K562 (cell line): ENCODE results near the gene DDR2.

ENCODE experiments used
- FOS ChIP-seq: IDR thresholded peaks from 3 replicates; pipeline ENCODE4 v1.6.1; 2011; ENCODE audit not compliant: insufficient read length; ENCODE audit errors: extremely low read depth
- HIVEP1 ChIP-seq: fragments of 250-450 bp; sonication (Bioruptor Pico); IDR thresholded peaks from 2 replicates; pipeline ENCODE4 v1.4.0; 2020; ENCODE audit warnings: mild to moderate bottlenecking
- POLR2A ChIP-seq: fragments of 450-650 bp; conservative IDR thresholded peaks from 2 replicates; pipeline ENCODE4 v1.6.1; 2016
- RNF2 ChIP-seq: sonication (generic); IDR thresholded peaks from 2 replicates; pipeline ENCODE4 v1.6.1; 2016
- TF ChIP-seq, protein P1 (sequence below), 2 experiments: fragments of 450-650 bp in 1 of 2; sonication (generic) in 1 of 2; formaldehyde crosslinking in 1 of 2; IDR thresholded peaks; 2 replicates each; pipeline versions ENCODE4 v1.7.1 to v1.9.0; 2016 to 2022; ENCODE audit warnings: inconsistent platforms in 1 of 2, mild to moderate bottlenecking in 1 of 2, missing genetic modification reagents in 1 of 2
- TF ChIP-seq, protein P2 (sequence below), 3 experiments: IDR thresholded peaks in 2 of 3; conservative IDR thresholded peaks in 1 of 3; 2 replicates each; pipeline ENCODE4 v1.5.1; 2011 to 2012; ENCODE audit warnings: low read length in 3 of 3, mild to moderate bottlenecking in 3 of 3, control low read depth in 2 of 3, improper control_type of control experiment in 1 of 3, inconsistent platforms in 1 of 3, low read depth in 1 of 3, mixed read lengths in 1 of 3, moderate library complexity in 1 of 3; ENCODE audit not compliant: insufficient read depth in 2 of 3

DNA sequence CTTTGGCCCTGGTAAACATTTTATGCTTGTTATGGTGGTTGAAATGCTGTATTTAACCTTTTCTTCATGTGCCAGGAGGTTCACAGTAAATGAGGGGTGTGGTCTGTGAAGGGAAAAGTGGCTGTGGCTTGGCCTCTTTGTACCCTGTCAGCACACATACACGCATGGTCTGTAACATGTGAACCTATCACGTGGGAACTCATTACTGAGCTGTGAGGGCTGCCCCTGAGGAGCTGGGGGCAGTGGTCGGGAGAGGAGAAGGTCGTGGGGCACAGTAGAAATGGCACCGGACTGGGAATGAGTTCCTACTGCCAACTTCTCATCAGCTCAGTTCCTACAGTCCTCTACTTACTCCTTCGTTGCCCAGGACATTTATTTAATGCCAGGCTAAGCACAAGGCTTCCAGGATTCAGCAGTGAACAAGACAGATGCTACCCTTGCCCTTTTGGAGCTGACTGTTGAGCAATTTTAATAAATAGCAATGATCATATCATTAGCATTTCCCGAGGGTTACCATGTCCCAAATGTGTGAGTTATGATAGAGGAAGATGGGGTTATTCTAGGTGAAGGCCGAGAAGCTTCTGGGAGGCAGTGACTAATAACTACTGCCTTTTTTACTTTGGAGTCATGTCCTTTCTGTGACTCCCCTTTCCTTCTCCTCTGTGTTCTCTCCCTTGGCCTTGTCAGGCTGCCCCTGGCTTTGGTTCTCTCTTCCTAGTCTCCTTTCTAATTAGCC, 38.8 kb downstream of the DDR2 start:
- TF ChIP-seq, protein P1, sequence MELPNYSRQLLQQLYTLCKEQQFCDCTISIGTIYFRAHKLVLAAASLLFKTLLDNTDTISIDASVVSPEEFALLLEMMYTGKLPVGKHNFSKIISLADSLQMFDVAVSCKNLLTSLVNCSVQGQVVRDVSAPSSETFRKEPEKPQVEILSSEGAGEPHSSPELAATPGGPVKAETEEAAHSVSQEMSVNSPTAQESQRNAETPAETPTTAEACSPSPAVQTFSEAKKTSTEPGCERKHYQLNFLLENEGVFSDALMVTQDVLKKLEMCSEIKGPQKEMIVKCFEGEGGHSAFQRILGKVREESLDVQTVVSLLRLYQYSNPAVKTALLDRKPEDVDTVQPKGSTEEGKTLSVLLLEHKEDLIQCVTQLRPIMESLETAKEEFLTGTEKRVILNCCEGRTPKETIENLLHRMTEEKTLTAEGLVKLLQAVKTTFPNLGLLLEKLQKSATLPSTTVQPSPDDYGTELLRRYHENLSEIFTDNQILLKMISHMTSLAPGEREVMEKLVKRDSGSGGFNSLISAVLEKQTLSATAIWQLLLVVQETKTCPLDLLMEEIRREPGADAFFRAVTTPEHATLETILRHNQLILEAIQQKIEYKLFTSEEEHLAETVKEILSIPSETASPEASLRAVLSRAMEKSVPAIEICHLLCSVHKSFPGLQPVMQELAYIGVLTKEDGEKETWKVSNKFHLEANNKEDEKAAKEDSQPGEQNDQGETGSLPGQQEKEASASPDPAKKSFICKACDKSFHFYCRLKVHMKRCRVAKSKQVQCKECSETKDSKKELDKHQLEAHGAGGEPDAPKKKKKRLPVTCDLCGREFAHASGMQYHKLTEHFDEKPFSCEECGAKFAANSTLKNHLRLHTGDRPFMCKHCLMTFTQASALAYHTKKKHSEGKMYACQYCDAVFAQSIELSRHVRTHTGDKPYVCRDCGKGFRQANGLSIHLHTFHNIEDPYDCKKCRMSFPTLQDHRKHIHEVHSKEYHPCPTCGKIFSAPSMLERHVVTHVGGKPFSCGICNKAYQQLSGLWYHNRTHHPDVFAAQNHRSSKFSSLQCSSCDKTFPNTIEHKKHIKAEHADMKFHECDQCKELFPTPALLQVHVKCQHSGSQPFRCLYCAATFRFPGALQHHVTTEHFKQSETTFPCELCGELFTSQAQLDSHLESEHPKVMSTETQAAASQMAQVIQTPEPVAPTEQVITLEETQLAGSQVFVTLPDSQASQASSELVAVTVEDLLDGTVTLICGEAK (IDR thresholded peaks at IDR 0.05) = no peak
- TF ChIP-seq, protein P1 (CRISPR knock-in tag; IDR thresholded peaks at IDR 0.05) = no peak
- TF ChIP-seq RNF2 = no peak
- TF ChIP-seq HIVEP1 (CRISPR knock-in tag) = no peak
- TF ChIP-seq, protein P2, sequence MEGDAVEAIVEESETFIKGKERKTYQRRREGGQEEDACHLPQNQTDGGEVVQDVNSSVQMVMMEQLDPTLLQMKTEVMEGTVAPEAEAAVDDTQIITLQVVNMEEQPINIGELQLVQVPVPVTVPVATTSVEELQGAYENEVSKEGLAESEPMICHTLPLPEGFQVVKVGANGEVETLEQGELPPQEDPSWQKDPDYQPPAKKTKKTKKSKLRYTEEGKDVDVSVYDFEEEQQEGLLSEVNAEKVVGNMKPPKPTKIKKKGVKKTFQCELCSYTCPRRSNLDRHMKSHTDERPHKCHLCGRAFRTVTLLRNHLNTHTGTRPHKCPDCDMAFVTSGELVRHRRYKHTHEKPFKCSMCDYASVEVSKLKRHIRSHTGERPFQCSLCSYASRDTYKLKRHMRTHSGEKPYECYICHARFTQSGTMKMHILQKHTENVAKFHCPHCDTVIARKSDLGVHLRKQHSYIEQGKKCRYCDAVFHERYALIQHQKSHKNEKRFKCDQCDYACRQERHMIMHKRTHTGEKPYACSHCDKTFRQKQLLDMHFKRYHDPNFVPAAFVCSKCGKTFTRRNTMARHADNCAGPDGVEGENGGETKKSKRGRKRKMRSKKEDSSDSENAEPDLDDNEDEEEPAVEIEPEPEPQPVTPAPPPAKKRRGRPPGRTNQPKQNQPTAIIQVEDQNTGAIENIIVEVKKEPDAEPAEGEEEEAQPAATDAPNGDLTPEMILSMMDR (IDR thresholded peaks at IDR 0.05 in 2 of 3, conservative IDR thresholded peaks at IDR 0.05 in 1 of 3; ENCODE audit: insufficient read depth in 2 of 3, low read depth in 1 of 3, low read length in 3 of 3) = no peak
- TF ChIP-seq FOS = no peak
- TF ChIP-seq POLR2A = no peak
